Kidney (tissue), 14 donors: Measurements from ENCODE around the gene HLA-DRB1. TPM values are rescaled to one million over a fixed set of nuclear protein-coding genes. Genes with fewer than 3 reads are reported as not detected.
"Not testable (repeated sequence)": the region's sequence is repeated elsewhere in the genome, so short reads cannot be mapped to it uniquely, and the experiment has no call there.

Experiments
- DNase-seq, 5 donors: peaks; one replicate each; pipeline ENCODE4 v3.0.0-alpha.2; 2013 to 2020
- FAIRE-seq: peaks from 2 replicates; lab custom pipeline; 2012; peaks lifted over from hg19 to GRCh38; lab: Jason Lieb, UNC
- H3K27ac ChIP-seq, 2 donors: one replicate each; pipeline ENCODE4 v1.7.0; 2013; ENCODE audit warnings: low read depth in 2 of 2, low read length in 2 of 2, inconsistent platforms in 1 of 2
- H3K27me3 ChIP-seq: one replicate; pipeline ENCODE4 v1.7.1; 2013; ENCODE audit warnings: low read length, inconsistent platforms; ENCODE audit not compliant: control insufficient read depth, insufficient read depth
- H3K36me3 ChIP-seq, 3 donors: one replicate each; pipeline versions ENCODE4 v1.7.0 to v1.7.1; 2013; ENCODE audit warnings: low read length in 3 of 3, control low read depth in 1 of 3, inconsistent platforms in 1 of 3; ENCODE audit not compliant: insufficient read depth in 3 of 3, control insufficient read depth in 2 of 3
- H3K4me1 ChIP-seq, 3 donors: one replicate each; pipeline versions ENCODE4 v1.7.0 to v1.7.1; 2013; ENCODE audit warnings: low read length in 3 of 3, inconsistent platforms in 1 of 3, low read depth in 1 of 3; ENCODE audit not compliant: control insufficient read depth in 2 of 3, insufficient read depth in 2 of 3
- H3K4me3 ChIP-seq, 3 donors: one replicate each; pipeline versions ENCODE4 v1.7.0 to v1.8.1; 2013; ENCODE audit warnings: low read length in 3 of 3, control low read depth in 1 of 3, inconsistent platforms in 1 of 3
- H3K9ac ChIP-seq, 3 donors: one replicate each; pipeline versions ENCODE4 v1.7.0 to v1.7.1; 2013; ENCODE audit warnings: low read length in 3 of 3, control low read depth in 1 of 3, inconsistent platforms in 1 of 3
- H3K9me3 ChIP-seq, 3 donors: one replicate each; pipeline versions ENCODE4 v1.7.0 to v1.7.1; 2013; ENCODE audit warnings: low read length in 3 of 3, control low read depth in 1 of 3, inconsistent platforms in 1 of 3; ENCODE audit not compliant: control insufficient read depth in 2 of 3, insufficient read depth in 1 of 3
- CTCF ChIP-seq: IDR thresholded peaks from 3 replicates; pipeline ENCODE4 v1.5.1; 2012; ENCODE audit warnings: mild to moderate bottlenecking, moderate library complexity, borderline replicate concordance; ENCODE audit not compliant: insufficient read depth; ENCODE audit errors: extremely low read depth
- intact Hi-C: fragments of 100-400 bp; cut with DNase I; formaldehyde crosslinking; loops from one replicate; pipeline ENCODE4 v1.11.1; 2022
- polyA plus RNA-seq: library from polyadenylated mRNA; stranded (reverse); fragments of 350-450 nt; fragmentation: Illumina TruSeq; extraction: RNeasy Lipid Tissue Mini Kit (QIAGEN cat#74804); gene quantifications from one replicate; pipeline ENCODE4 v1.2.3, GENCODE V29; 2014; ENCODE audit warnings: low read depth, low replicate concordance; ENCODE audit not compliant: insufficient read depth
- total RNA-seq: library from RNA; stranded (reverse); fragmentation: NEBNext Ultra II Directional; extraction: Animal tissue kit (Norgen Biotek cat#: 25700); gene quantifications from one replicate; pipeline ENCODE4 v1.2.1, GENCODE V29; 2021
- donor health status: control.
- donor health status: control.
- donor health status: control.
- donor health status: control.
- donor health status: control.
- donor health status: DM: yes; HTN: yes; CAD: no.
- donor health status: Normal renal cell carcinoma (clear cell type).

The HLA-DRB1 gene
- total and polyA plus RNA-seq, 2 donors from 2014 or later: 267 to 280 TPM

GRCh38 chr6:32539839-32540238 is 49.8 kb downstream of the HLA-DRB1 start:
- FAIRE-seq (no peak), DNase-seq (no peak)
- no peak overlapping the region for H3K4me3 ChIP-seq
- no peaks in the 10 kb centered on the region for H3K4me1 ChIP-seq
- no peaks in the 10 kb centered on the region for H3K36me3 ChIP-seq
- no peaks in the 10 kb centered on the region for H3K9me3 ChIP-seq
- H3K9ac ChIP-seq: no peak overlapping the region
- TF ChIP-seq CTCF: no peak
- intact Hi-C loops: no loop called here
- H3K27me3 ChIP-seq: no peaks in the 10 kb centered on the region
- H3K27ac ChIP-seq: no peak overlapping the region

DNA sequence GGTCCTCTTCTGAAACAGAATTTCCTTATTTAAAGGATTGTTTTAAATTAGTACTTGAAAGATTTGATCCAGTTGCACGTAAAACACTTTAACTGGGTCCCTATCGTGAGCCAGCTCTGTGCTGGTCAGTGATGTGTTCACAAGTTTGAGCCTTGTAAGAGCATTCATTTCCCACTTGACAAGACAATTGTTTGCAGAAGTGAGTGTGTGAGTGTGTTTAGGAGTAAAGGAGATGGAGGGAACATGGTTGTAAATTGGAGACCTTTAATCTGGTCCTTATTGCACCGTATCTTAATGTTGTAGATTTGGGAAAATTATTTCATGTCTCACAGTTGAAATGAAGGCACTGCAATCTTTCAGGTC is 59.2 kb downstream of the HLA-DRB1 start:
- intact Hi-C loops, H3K36me3 ChIP-seq, H3K27me3 ChIP-seq, H3K4me1 ChIP-seq, H3K9ac ChIP-seq, H3K4me3 ChIP-seq, DNase-seq, FAIRE-seq, H3K9me3 ChIP-seq, H3K27ac ChIP-seq: not testable (repeated sequence)

DNA sequence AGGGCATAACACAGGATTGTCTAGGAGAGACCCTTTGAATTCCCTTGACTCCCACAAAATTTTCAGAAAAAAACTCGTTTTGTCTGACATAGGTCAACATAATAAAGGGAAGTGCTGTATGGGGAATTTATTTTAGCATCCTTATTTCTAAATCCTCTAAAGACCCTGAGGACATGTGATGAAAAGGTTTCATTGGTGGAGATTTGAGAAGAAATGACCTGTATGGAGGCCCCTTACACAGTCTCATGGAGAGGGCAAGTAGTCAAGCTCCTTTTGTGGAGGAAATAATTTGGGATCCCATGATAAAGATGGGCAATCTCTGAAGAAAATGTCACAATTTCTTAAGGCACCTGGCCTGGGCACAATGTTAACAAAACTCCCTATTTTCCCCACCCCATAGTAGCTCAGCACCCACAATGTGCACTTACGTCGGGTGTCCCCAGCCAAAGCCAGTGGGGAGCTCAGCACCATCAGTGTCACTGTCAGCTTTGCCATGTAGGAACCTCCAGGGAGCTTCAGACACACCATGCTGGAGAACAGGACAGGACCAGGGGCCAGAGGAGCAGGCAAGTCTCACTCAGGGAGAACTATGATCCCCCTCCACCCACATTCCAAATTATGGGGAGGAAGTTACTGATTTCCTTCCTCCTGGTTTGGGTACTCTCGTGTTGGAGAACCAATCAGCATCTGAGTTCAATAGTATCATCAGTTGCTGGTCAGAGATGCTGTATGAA is 59.8 kb downstream of the HLA-DRB1 start, which contains the start of gene HLA-DRB5:
Gene HLA-DRB5 (minus strand): TSS at position 591 of the 734 bp plus-strand sequence. CDS start 63 bp downstream, at position 528.
- Histone ChIP-seq H3K27ac (peak within 1 kb of the TSS; percentile 61 to 69), H3K9ac (peak within 1 kb of the TSS in 1 of 3 donors; percentile 16), H3K36me3 (no peaks in the 10 kb centered on the region), H3K4me3 (peak within 1 kb of the TSS in 2 of 3 donors; percentile 10 to 47), H3K27me3 (no peaks in the 10 kb centered on the region), H3K4me1 (no peaks in the 10 kb centered on the region), H3K9me3 (no peaks in the 10 kb centered on the region)
- FAIRE-seq (peak; percentile 82), DNase-seq (peak in 2 of 5 donors; percentile 12 to 49)
- TF ChIP-seq CTCF: no peak
- intact Hi-C loops: loop anchor here (10.0 kb wide), 1 partner anchor 55 kb away; the partner anchor contains the start of gene HLA-DRB1

Other genes with a start within 250 kb of the HLA-DRB1 start
- not detected for gene TSBP1, start 217.9 kb downstream of the HLA-DRB1 start, total RNA-seq
- gene TSBP1, start 217.9 kb downstream of the HLA-DRB1 start, polyA plus RNA-seq: not detected
- gene BTNL2, start 182.7 kb downstream of the HLA-DRB1 start, total RNA-seq: not detected
- gene BTNL2, start 182.7 kb downstream of the HLA-DRB1 start, polyA plus RNA-seq: not detected
- gene HLA-DRA, start 150.0 kb downstream of the HLA-DRB1 start, total RNA-seq: 607 TPM
- 489 TPM for gene HLA-DRA, start 150.0 kb downstream of the HLA-DRB1 start, polyA plus RNA-seq
- 2.8 TPM for gene HLA-DRB5, start 59.6 kb downstream of the HLA-DRB1 start, total RNA-seq
- 59.9 TPM for gene HLA-DRB5, start 59.6 kb downstream of the HLA-DRB1 start, polyA plus RNA-seq
- 63.5 TPM for gene HLA-DQA1, start 47.6 kb upstream of the HLA-DRB1 start, total RNA-seq
- 29.6 TPM for gene HLA-DQA1, start 47.6 kb upstream of the HLA-DRB1 start, polyA plus RNA-seq
- gene HLA-DQB1, start 76.8 kb upstream of the HLA-DRB1 start, total RNA-seq: 13.8 TPM
- gene HLA-DQB1, start 76.8 kb upstream of the HLA-DRB1 start, polyA plus RNA-seq: 48.0 TPM
- gene HLA-DQA2, start 151.5 kb upstream of the HLA-DRB1 start, total RNA-seq: 6.4 TPM
- gene HLA-DQA2, start 151.5 kb upstream of the HLA-DRB1 start, polyA plus RNA-seq: 10.0 TPM
- 15.1 TPM for gene HLA-DQB2, start 173.7 kb upstream of the HLA-DRB1 start, total RNA-seq
- gene HLA-DQB2, start 173.7 kb upstream of the HLA-DRB1 start, polyA plus RNA-seq: 1.7 TPM
- 6.1 TPM for gene HLA-DOB, start 227.2 kb upstream of the HLA-DRB1 start, total RNA-seq
- gene HLA-DOB, start 227.2 kb upstream of the HLA-DRB1 start, polyA plus RNA-seq: 1.9 TPM
- 37.6 TPM for gene TAP2, start 248.9 kb upstream of the HLA-DRB1 start, total RNA-seq
- 25.4 TPM for gene TAP2, start 248.9 kb upstream of the HLA-DRB1 start, polyA plus RNA-seq